ENCODE data around the gene CCDC60.

- TF ChIP-seq POLR2A (IDR thresholded peaks at IDR 0.05; ENCODE audit: low read depth, low read length) (no peak), EZH2 (IDR thresholded peaks at IDR 0.05; ENCODE audit: borderline replicate concordance, control insufficient read depth, low read depth, low read length) (no peak), REST (IDR thresholded peaks at IDR 0.05; ENCODE audit: low read depth, low read length) (no peak), CEBPZ (IDR thresholded peaks at IDR 0.05; ENCODE audit: low read depth, low read length) (no peak), CEBPB (IDR thresholded peaks at IDR 0.05; ENCODE audit: borderline replicate concordance in 1 of 2, low read depth in 2 of 2, low read length in 2 of 2) (no peak), CHD2 (IDR thresholded peaks at IDR 0.05; ENCODE audit: borderline replicate concordance, low read depth, low read length) (no peak), CTCF (IDR thresholded peaks at IDR 0.05 in 2 of 3, conservative IDR thresholded peaks at IDR 0.05 in 1 of 3; ENCODE audit: control insufficient read depth in 2 of 3, extremely low read depth in 1 of 3, insufficient read depth in 1 of 3, low read depth in 3 of 3, low read length in 3 of 3) (no peak)
Measured at GRCh38 chr12:119448611-119449131, 114.1 kb downstream of the CCDC60 start.

All from GM12878 (cell line).